AG04449 (cell line): ENCODE data around the gene PASK.

Experiments
- CTCF ChIA-PET: fragments of 350-600 bp; formaldehyde crosslinking; extraction: SDS; loops from one replicate; lab custom pipeline; 2021; ENCODE audit warnings: antibody characterized with exemption; lab: Yijun Ruan, JAX
- POLR2A ChIA-PET: fragments of 400-600, 350-600 bp; formaldehyde crosslinking; extraction: SDS; loops from one replicate; lab custom pipeline; 2020; ENCODE audit warnings: antibody characterized with exemption, inconsistent platforms; lab: Yijun Ruan, JAX
- DNase-seq: peaks from one replicate; pipeline ENCODE4 v3.0.0-alpha.2; 2010; ENCODE audit warnings: low read depth, low spot score
- H3K4me3 ChIP-seq: 2 replicates; pipeline ENCODE4 v1.5.1; 2011; ENCODE audit warnings: low read depth, mild to moderate bottlenecking, control low read depth, low read length
- TF ChIP-seq, protein P1 (sequence below): IDR thresholded peaks from one replicate; pipeline ENCODE4 v1.5.1; 2011; ENCODE audit warnings: mild to moderate bottlenecking, moderate library complexity, low read length, control low read depth, inconsistent platforms; ENCODE audit not compliant: insufficient read depth; ENCODE audit errors: missing control alignments

The PASK gene

DNA sequence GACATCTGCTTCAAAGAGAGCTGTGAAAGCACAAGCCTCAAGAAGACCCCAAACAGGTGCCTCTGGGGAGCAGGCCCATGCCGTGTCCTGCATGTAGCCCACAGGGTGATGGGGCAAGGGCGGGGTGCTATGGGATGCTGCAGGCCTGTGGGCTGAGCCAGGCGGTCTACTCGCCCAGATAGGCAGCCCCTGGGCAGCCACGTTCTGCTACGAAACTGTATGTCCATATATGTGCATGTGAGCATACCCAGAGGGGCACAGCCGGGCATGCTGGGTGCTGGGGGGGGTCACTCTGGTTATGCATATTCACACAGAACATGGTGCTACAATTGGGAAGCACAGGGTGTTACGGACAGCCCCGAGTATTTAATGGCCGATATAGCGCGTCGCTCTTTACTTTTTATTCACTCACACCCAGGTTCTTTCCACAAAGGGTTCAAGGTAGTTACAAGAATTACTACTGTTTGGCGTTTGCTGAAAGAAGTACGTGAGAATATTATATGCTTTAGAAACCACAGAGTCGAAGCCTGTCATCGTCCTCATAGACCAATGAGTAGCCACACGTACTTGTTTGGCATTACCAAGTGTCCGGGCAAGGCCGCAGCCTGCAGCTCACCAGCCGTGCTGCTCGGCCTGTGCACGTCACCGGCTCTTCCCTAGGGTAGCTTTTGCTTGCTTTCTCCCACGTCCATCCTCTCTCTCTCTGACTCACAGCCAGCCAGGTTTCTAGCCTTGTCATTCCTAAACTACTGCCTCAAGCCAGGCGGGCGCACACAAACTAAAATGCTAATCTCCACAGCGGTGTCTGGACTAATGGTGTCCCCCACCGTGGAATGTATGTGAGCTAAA, 61.6 kb downstream of the PASK start:
- POLR2A ChIA-PET = interaction anchor here (1.7 kb wide), 1 partner anchor 14 kb away, joined by 6 read pairs; the partner anchor contains the start of gene MTERF4
- no peak overlapping the region for H3K4me3 ChIP-seq
- no peak for DNase-seq
- TF ChIP-seq, protein P1, sequence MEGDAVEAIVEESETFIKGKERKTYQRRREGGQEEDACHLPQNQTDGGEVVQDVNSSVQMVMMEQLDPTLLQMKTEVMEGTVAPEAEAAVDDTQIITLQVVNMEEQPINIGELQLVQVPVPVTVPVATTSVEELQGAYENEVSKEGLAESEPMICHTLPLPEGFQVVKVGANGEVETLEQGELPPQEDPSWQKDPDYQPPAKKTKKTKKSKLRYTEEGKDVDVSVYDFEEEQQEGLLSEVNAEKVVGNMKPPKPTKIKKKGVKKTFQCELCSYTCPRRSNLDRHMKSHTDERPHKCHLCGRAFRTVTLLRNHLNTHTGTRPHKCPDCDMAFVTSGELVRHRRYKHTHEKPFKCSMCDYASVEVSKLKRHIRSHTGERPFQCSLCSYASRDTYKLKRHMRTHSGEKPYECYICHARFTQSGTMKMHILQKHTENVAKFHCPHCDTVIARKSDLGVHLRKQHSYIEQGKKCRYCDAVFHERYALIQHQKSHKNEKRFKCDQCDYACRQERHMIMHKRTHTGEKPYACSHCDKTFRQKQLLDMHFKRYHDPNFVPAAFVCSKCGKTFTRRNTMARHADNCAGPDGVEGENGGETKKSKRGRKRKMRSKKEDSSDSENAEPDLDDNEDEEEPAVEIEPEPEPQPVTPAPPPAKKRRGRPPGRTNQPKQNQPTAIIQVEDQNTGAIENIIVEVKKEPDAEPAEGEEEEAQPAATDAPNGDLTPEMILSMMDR = no peak
- CTCF ChIA-PET = interaction anchor here (5.5 kb wide), 1 partner anchor 9 kb away, joined by 41 read pairs; no protein-coding TSS in a partner anchor

DNA sequence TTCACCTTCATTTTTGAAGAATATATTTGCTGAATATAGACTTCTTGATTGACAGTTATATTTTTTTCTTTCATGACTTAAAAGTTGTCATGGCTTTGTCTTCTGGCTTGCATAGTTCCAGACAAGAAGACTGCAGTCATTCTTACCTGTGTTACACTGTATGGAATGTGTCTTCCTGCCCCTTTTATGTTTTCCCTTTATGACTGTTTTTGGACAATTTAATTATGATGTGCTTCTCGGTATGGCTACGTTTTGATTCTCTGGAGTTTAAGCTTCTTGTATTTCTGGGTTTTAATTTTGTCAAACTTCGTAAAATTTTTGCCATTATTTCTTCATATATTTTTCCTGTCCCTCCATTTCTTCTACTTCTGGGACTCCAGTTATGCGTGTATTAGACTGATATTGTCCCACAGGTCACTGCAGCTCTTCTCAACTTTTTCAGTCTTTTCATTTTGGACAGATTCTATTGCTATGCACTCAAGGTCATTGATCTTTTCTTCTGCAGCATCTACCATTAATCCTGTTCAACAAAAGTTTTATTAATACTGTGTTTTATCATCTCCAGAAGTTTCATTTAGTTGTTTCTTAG, 64.3 kb downstream of the PASK start:
- H3K4me3 ChIP-seq = no peak overlapping the region
- ChIA-PET POLR2A (no interaction called here), CTCF (no interaction called here)
- DNase-seq = no peak
- TF ChIP-seq, protein P1 = no peak

DNA sequence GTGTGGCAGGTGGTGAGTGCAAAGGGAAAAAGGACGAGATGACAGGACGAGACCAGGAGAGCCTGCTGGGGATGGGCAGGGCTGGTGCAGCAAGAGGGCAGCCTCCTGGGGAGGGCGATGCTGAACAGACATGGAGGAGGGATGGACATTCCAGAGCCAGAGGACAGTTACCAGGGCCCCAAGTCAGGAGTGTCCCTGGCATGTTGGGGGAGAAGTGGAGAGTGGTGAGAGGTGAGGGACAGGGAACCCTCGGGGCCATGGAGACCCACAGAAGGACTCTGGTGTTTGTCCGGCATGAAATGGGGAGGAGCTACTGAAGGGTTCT, 66.2 kb downstream of the PASK start:
- ChIA-PET POLR2A (no interaction called here), CTCF (no interaction called here)
- TF ChIP-seq, protein P1 = no peak
- no peak for DNase-seq
- no peak overlapping the region for H3K4me3 ChIP-seq

DNA sequence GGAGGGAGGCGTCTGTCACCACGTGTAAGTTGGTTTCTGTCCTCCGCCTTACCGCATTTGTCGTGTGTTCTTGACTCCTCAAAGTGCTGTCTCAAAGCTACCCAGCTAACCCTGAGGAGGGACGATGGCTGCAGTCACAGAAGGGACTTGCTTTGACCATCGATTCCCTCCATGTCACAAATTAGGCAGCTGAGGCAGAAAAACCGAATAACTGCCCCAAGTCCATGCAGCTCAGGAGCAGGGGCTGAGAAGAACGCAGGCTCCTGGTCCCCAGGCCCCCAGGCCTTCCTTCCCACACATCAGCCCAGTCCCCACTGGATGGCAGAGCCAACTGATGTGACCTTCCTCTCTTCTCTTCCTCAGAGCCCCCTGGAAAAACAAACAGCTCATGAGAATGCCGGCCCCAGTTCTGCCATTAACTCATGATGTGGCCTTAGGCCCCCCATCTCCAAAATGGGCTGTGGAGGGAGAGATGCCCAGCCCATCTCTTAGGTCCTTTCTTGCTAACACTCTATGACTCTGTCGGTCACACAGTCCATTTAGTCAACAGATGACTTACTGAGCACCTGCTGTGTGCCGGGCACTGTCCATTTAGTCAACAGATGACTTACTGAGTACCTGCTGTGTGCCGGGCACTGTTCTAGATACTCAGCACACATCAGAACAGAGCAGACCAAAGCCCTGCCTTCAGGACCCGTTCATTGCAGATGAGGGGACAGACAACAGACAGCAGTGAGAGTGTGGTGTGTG, 66.8 kb downstream of the PASK start:
- DNase-seq = no peak
- TF ChIP-seq, protein P1 = no peak
- CTCF ChIA-PET = interaction anchor here (1.0 kb wide), 1 partner anchor 143 kb away, joined by 3 read pairs; no protein-coding TSS in a partner anchor
- POLR2A ChIA-PET = no interaction called here
- H3K4me3 ChIP-seq = no peak overlapping the region

DNA sequence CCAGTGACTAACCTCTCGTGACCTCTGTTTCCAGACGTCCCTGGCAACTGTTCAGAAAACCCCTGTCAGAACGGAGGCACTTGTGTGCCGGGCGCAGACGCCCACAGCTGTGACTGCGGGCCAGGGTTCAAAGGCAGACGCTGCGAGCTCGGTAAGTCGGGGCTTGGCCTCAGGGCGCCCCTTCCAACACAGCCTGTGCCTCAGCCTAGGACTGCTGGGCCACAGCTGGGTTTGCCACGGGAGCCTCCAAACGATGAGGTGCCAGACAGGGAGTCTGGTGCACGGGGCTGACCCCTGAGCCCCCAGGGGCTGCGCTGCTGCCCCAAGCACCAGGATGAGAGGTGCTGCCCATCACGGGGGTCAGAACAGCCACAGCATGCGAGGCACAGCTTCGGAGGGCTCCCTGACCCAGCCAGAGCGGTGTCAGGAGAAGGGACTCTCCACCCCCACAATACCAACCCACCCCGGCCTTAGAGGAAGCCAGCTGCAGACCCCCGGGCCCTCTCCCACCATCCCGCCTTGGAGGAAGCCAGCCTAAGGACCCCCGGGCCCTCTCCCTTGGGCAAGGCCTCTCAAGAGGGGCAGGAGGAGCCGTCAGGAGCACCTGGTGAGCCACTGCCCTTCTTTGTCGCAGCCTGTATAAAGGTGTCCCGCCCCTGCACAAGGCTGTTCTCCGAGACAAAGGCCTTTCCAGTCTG, 67.5 kb downstream of the PASK start:
- POLR2A ChIA-PET = interaction anchor here (0.6 kb wide), 1 partner anchor 20 kb away, joined by 3 read pairs; the partner anchor contains the start of gene MTERF4
- no peak for DNase-seq
- TF ChIP-seq, protein P1 = no peak
- CTCF ChIA-PET = interaction anchor here (1.0 kb wide), 1 partner anchor 144 kb away, joined by 3 read pairs; no protein-coding TSS in a partner anchor
- H3K4me3 ChIP-seq = no peak overlapping the region
